MCF 10A (cell line): ENCODE measurements around the gene DHRS11. TPM values are rescaled to one million over a fixed set of nuclear protein-coding genes. Genes with fewer than 3 reads are reported as not detected.

Experiments used
- BruUV-seq: library from RNA; stranded (reverse); fragments of 400-500 nt; replicated peaks from 2 replicates; lab custom pipeline; 2021; lab: Mats Ljungman, UMichigan
- CTCF ChIA-PET: fragments of 300-600 bp; sonication (Branson Sonifier 250); formaldehyde crosslinking; extraction: SDS; loops from one replicate; lab custom pipeline; 2021; ENCODE audit warnings: antibody characterized with exemption, inconsistent platforms; lab: Yijun Ruan, JAX
- POLR2A ChIA-PET: fragments of 300-600, 350-650 bp; sonication (Branson Sonifier 250); formaldehyde crosslinking; extraction: SDS; loops from one replicate; lab custom pipeline; 2020; ENCODE audit warnings: antibody characterized with exemption, inconsistent platforms; lab: Yijun Ruan, JAX
- DNase-seq: peaks from one replicate; pipeline ENCODE4 v3.0.0-alpha.2; 2018; ENCODE audit not compliant: unreplicated experiment
- H3K27ac Mint-ChIP-seq: one replicate; pipeline ENCODE4 v1.8.0; 2022; ENCODE audit warnings: mild to moderate bottlenecking, low read depth, mixed read lengths; ENCODE audit not compliant: unreplicated experiment
- H3K27me3 Mint-ChIP-seq: one replicate; pipeline ENCODE4 v1.8.0; 2022; ENCODE audit warnings: mixed read lengths; ENCODE audit not compliant: insufficient read depth, unreplicated experiment
- H3K36me3 Mint-ChIP-seq: one replicate; pipeline ENCODE4 v1.8.0; 2022; ENCODE audit warnings: mild to moderate bottlenecking, moderate library complexity, mixed read lengths; ENCODE audit not compliant: insufficient read depth, unreplicated experiment
- H3K4me1 Mint-ChIP-seq: one replicate; pipeline ENCODE4 v1.8.0; 2022; ENCODE audit warnings: mixed read lengths; ENCODE audit not compliant: insufficient read depth, unreplicated experiment
- H3K4me3 Mint-ChIP-seq: one replicate; pipeline ENCODE4 v1.8.0; 2022; ENCODE audit warnings: mild to moderate bottlenecking, moderate library complexity, mixed read lengths; ENCODE audit not compliant: unreplicated experiment
- H3K9me3 Mint-ChIP-seq: one replicate; pipeline ENCODE4 v1.8.0; 2022; ENCODE audit warnings: mixed read lengths; ENCODE audit not compliant: unreplicated experiment
- CTCF ChIP-seq: fragments of 200-600 bp; IDR thresholded peaks from one replicate; pipeline ENCODE4 v1.8.0; 2022; ENCODE audit warnings: antibody characterized with exemption, mild to moderate bottlenecking; ENCODE audit not compliant: unreplicated experiment
- intact Hi-C: fragments of 100-400 bp; cut with micrococcal nuclease; formaldehyde crosslinking; loops from 2 replicates; pipeline ENCODE4 v1.14.1; 2022
- total RNA-seq: library from RNA; stranded (reverse); gene quantifications from 2 replicates; pipeline ENCODE4 v1.2.3, GENCODE V29; 2022

Gene DHRS11
- total RNA-seq, 1 experiment from 2014 or later: 14.7 TPM

DNA sequence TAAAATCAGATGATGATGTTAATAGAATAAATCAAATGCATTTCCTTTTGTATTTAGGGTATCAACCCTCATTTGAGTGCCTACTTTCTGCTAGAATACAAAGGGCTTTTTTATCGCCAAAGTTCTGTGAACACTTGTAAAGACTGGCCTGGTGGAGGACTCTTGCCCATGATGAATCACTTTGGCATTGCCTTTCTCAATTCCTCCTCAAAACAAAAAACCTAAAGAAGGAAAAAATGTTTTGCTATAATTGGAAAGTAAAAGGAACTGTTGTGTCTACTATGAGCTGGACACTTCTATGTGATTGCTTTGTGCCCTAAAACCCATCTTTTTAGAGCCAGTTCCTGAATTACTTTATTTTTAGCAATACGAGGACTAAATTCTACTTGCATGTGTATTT lies 13.0 kb upstream of the DHRS11 start:
- BruUV-seq: no TSS peak
- Mint-ChIP-seq H3K9me3 (no peaks in the 10 kb centered on the region), H3K4me1 (peaks cover 9% of the 10 kb centered on the region), H3K4me3 (no peak overlapping the region), H3K36me3 (peaks cover 77% of the 10 kb centered on the region), H3K27me3 (no peaks in the 10 kb centered on the region), H3K27ac (no peak overlapping the region)
- no peak for TF ChIP-seq CTCF
- intact Hi-C loops: no loop called here
- DNase-seq: no peak
- ChIA-PET CTCF (interaction anchor here (0.9 kb wide), 1 partner anchor 12 kb away, joined by 3 read pairs; no protein-coding TSS in a partner anchor), POLR2A (interaction anchor here (0.7 to 1.3 kb wide), 2 partner anchors 13 to 33 kb away, joined by 5 to 8 read pairs; partner anchors contain the start of gene DHRS11)

GRCh38 chr17:36583787-36584186 lies 7.9 kb upstream of the DHRS11 start:
- POLR2A ChIA-PET: interaction anchor here (0.5 to 4.0 kb wide), 5 partner anchors 9 to 230 kb away, joined by 3 to 13 read pairs (median 4); partner anchors contain the start of genes GGNBP2 and MRM1
- Mint-ChIP-seq H3K4me3 (no peak overlapping the region), H3K27ac (no peak overlapping the region), H3K9me3 (no peaks in the 10 kb centered on the region), H3K4me1 (no peaks in the 10 kb centered on the region), H3K36me3 (peaks cover 95% of the 10 kb centered on the region), H3K27me3 (no peaks in the 10 kb centered on the region)
- DNase-seq: no peak
- intact Hi-C loops: no loop called here
- CTCF ChIA-PET: interaction anchor here (0.6 kb wide), 2 partner anchors 376 to 863 kb away, joined by 3 to 5 read pairs; no protein-coding TSS in a partner anchor
- no peak for TF ChIP-seq CTCF
- no TSS peak for BruUV-seq

GRCh38 chr17:36586138-36586537 lies 5.5 kb upstream of the DHRS11 start:
- CTCF ChIA-PET: interaction anchor here (1.1 to 1.4 kb wide), 2 partner anchors 16 to 52 kb away, joined by 4 read pairs; no protein-coding TSS in a partner anchor
- no peak for DNase-seq
- peaks cover 86% of the 10 kb centered on the region for H3K36me3 Mint-ChIP-seq

More at GRCh38 chr17:36586138-36586537, 5.5 kb upstream of the DHRS11 start:
- Mint-ChIP-seq H3K4me3 (no peak overlapping the region), H3K4me1 (peaks cover 3% of the 10 kb centered on the region), H3K9me3 (no peaks in the 10 kb centered on the region), H3K27me3 (no peaks in the 10 kb centered on the region), H3K27ac (no peak overlapping the region)
- intact Hi-C loops: no loop called here
- no peak for TF ChIP-seq CTCF
- POLR2A ChIA-PET: interaction anchor here (1.1 kb wide), 1 partner anchor 52 kb away, joined by 3 read pairs; the partner anchor contains the start of genes MYO19 and PIGW
- BruUV-seq: no TSS peak
